Trophoblast cell (in vitro differentiated cells and primary cell): ENCODE data around the gene TMEM33.

Experiments
- DNase-seq, 2 donors: peaks; one replicate each; pipeline ENCODE4 v3.0.0-alpha.2; 2016
- H2AFZ ChIP-seq: 2 replicates; pipeline ENCODE4 v1.6.1; 2013; ENCODE audit warnings: low read length, moderate library complexity, mild to moderate bottlenecking; ENCODE audit not compliant: insufficient read depth, poor library complexity
- H2AK5ac ChIP-seq: 2 replicates; pipeline ENCODE4 v1.6.1; 2013; ENCODE audit warnings: mild to moderate bottlenecking, low read length
- H2BK120ac ChIP-seq: 2 replicates; pipeline ENCODE4 v1.6.1; 2013; ENCODE audit warnings: low read length, mild to moderate bottlenecking, moderate library complexity; ENCODE audit not compliant: insufficient read depth, poor library complexity
- H2BK12ac ChIP-seq: 2 replicates; pipeline ENCODE4 v1.6.1; 2013; ENCODE audit warnings: mild to moderate bottlenecking, low read length, moderate library complexity
- H2BK5ac ChIP-seq: 2 replicates; pipeline ENCODE4 v1.6.1; 2013; ENCODE audit warnings: low read length, low read depth, moderate library complexity, mild to moderate bottlenecking; ENCODE audit not compliant: poor library complexity
- H3K14ac ChIP-seq: 2 replicates; pipeline ENCODE4 v1.6.1; 2013; ENCODE audit warnings: mild to moderate bottlenecking, low read length
- H3K18ac ChIP-seq: 2 replicates; pipeline ENCODE4 v1.6.1; 2013; ENCODE audit warnings: mild to moderate bottlenecking, low read length
- H3K23ac ChIP-seq: 2 replicates; pipeline ENCODE4 v1.6.1; 2013; ENCODE audit warnings: low read length
- H3K27ac ChIP-seq: 2 replicates; pipeline ENCODE4 v1.5.1; 2013; ENCODE audit warnings: low read depth, mild to moderate bottlenecking, inconsistent platforms, low read length, moderate library complexity
- H3K27me3 ChIP-seq: 2 replicates; pipeline ENCODE4 v1.6.1; 2013; ENCODE audit warnings: inconsistent platforms, mild to moderate bottlenecking, low read length, moderate library complexity; ENCODE audit not compliant: insufficient read depth
- H3K36me3 ChIP-seq, 2 experiments: 1 replicate in 1 of 2; 2 replicates in 1 of 2; pipeline ENCODE4 v1.6.1; 2013; ENCODE audit warnings: low read length in 2 of 2, mild to moderate bottlenecking in 2 of 2, moderate library complexity in 1 of 2; ENCODE audit not compliant: insufficient read depth in 2 of 2, control insufficient read depth in 1 of 2
- H3K4ac ChIP-seq: 2 replicates; pipeline ENCODE4 v1.6.1; 2013; ENCODE audit warnings: low read depth, mild to moderate bottlenecking, low read length, moderate library complexity
- H3K4me1 ChIP-seq, 2 experiments: 1 replicate in 1 of 2; 2 replicates in 1 of 2; pipeline ENCODE4 v1.6.1; 2013; ENCODE audit warnings: low read length in 2 of 2, mild to moderate bottlenecking in 2 of 2, moderate library complexity in 1 of 2; ENCODE audit not compliant: insufficient read depth in 2 of 2, control insufficient read depth in 1 of 2
- H3K4me2 ChIP-seq: 2 replicates; pipeline ENCODE4 v1.6.1; 2013; ENCODE audit warnings: inconsistent platforms, mild to moderate bottlenecking, low read length, moderate library complexity
- H3K4me3 ChIP-seq: 2 replicates; pipeline ENCODE4 v1.5.1; 2013; ENCODE audit warnings: mild to moderate bottlenecking, low read depth, low read length, inconsistent platforms
- H3K79me1 ChIP-seq: one replicate; pipeline ENCODE4 v1.6.1; 2013; ENCODE audit warnings: low read length
- H3K79me2 ChIP-seq: 2 replicates; pipeline ENCODE4 v1.6.1; 2013; ENCODE audit warnings: low read length, mild to moderate bottlenecking; ENCODE audit not compliant: control insufficient read depth, insufficient read depth, poor library complexity
- H3K9ac ChIP-seq: 2 replicates; pipeline ENCODE4 v1.6.1; 2013; ENCODE audit warnings: mild to moderate bottlenecking, low read length
- H3K9me3 ChIP-seq: 2 replicates; pipeline ENCODE4 v1.6.1; 2013; ENCODE audit warnings: low read depth, mild to moderate bottlenecking, control low read depth, inconsistent platforms, low read length; ENCODE audit not compliant: insufficient read depth
- H4K12ac ChIP-seq: 2 replicates; pipeline ENCODE4 v1.6.1; 2013; ENCODE audit warnings: low read depth, mild to moderate bottlenecking, low read length, moderate library complexity
- H4K8ac ChIP-seq: 2 replicates; pipeline ENCODE4 v1.6.1; 2013; ENCODE audit warnings: low read depth, mild to moderate bottlenecking, low read length, moderate library complexity
- H4K91ac ChIP-seq: one replicate; pipeline ENCODE4 v1.6.1; 2013; ENCODE audit warnings: low read depth, mild to moderate bottlenecking, low read length, moderate library complexity
- WGBS: extraction: QIAGEN DNeasy Blood & Tissue Kit; methylation state at CpG from one replicate; pipeline ENCODE4 v1.1.7; 2013; ENCODE audit warnings: missing lambda C conversion rate; ENCODE audit not compliant: insufficient read length, insufficient coverage; ENCODE audit errors: extremely low coverage; 5-methylcytosine and 5-hydroxymethylcytosine counted together

Gene TMEM33

GRCh38 chr4:41967392-41967791, 32.2 kb downstream of the TMEM33 start:
- no peak overlapping the region for H3K4ac ChIP-seq
- no peak overlapping the region for H4K8ac ChIP-seq
- no peak overlapping the region for H3K23ac ChIP-seq
- no peak overlapping the region for H2AK5ac ChIP-seq
- no peak overlapping the region for H3K18ac ChIP-seq
- no peak for DNase-seq
- WGBS = no CpG with 5 or more reads among the region's 2 CpGs
- no peaks in the 10 kb centered on the region for H3K27me3 ChIP-seq
- no peak overlapping the region for H4K91ac ChIP-seq
- no peaks in the 10 kb centered on the region for H3K79me1 ChIP-seq
- no peak overlapping the region for H2AFZ ChIP-seq
- no peak overlapping the region for H3K4me3 ChIP-seq
- H2BK5ac ChIP-seq = no peak overlapping the region
- H3K14ac ChIP-seq = no peak overlapping the region
- no peak overlapping the region for H3K9ac ChIP-seq
- H2BK12ac ChIP-seq = no peak overlapping the region
- H3K27ac ChIP-seq = no peak overlapping the region
- H2BK120ac ChIP-seq = no peak overlapping the region
- no peak overlapping the region for H4K12ac ChIP-seq
- H3K79me2 ChIP-seq = no peaks in the 10 kb centered on the region
- peaks cover 5% of the 10 kb centered on the region for H3K9me3 ChIP-seq
- no peaks in the 10 kb centered on the region for H3K36me3 ChIP-seq
- no peaks in the 10 kb centered on the region for H3K4me1 ChIP-seq
- H3K4me2 ChIP-seq = no peak overlapping the region

GRCh38 chr4:41969671-41970070, 34.4 kb downstream of the TMEM33 start:
- H3K36me3 ChIP-seq = no peaks in the 10 kb centered on the region
- no peak overlapping the region for H2AFZ ChIP-seq
- no peaks in the 10 kb centered on the region for H3K4me1 ChIP-seq
- H2BK5ac ChIP-seq = no peak overlapping the region
- H2BK12ac ChIP-seq = no peak overlapping the region
- H3K4me2 ChIP-seq = no peak overlapping the region
- no peak overlapping the region for H4K12ac ChIP-seq
- no peaks in the 10 kb centered on the region for H3K27me3 ChIP-seq
- no peak overlapping the region for H3K4ac ChIP-seq
- H3K9ac ChIP-seq = no peak overlapping the region
- no peak overlapping the region for H3K18ac ChIP-seq
- no peak overlapping the region for H4K8ac ChIP-seq
- no peak overlapping the region for H4K91ac ChIP-seq
- no peak overlapping the region for H3K14ac ChIP-seq
- H3K9me3 ChIP-seq = peaks cover 5% of the 10 kb centered on the region
- H3K79me1 ChIP-seq = no peaks in the 10 kb centered on the region
- DNase-seq = no peak
- H2AK5ac ChIP-seq = no peak overlapping the region
- H3K4me3 ChIP-seq = no peak overlapping the region
- no peak overlapping the region for H3K27ac ChIP-seq
- no peak overlapping the region for H3K23ac ChIP-seq
- no peaks in the 10 kb centered on the region for H3K79me2 ChIP-seq
- H2BK120ac ChIP-seq = no peak overlapping the region

GRCh38 chr4:41975341-41975740, 40.1 kb downstream of the TMEM33 start:
- Histone ChIP-seq H3K4me2 (no peak overlapping the region), H4K12ac (no peak overlapping the region), H3K4me1 (no peaks in the 10 kb centered on the region), H3K9ac (no peak overlapping the region), H3K79me1 (no peaks in the 10 kb centered on the region), H4K8ac (no peak overlapping the region), H3K9me3 (no peaks in the 10 kb centered on the region), H3K23ac (no peak overlapping the region), H4K91ac (no peak overlapping the region), H3K27ac (no peak overlapping the region), H3K4me3 (no peak overlapping the region), H3K27me3 (no peaks in the 10 kb centered on the region), H2BK5ac (no peak overlapping the region), H3K36me3 (no peaks in the 10 kb centered on the region), H2AK5ac (no peak overlapping the region), H3K14ac (no peak overlapping the region), H3K79me2 (no peaks in the 10 kb centered on the region), H2BK120ac (no peak overlapping the region), H3K18ac (no peak overlapping the region), H2AFZ (no peak overlapping the region), H2BK12ac (no peak overlapping the region), H3K4ac (no peak overlapping the region)
- WGBS = no CpG with 5 or more reads among the region's 1 CpG
- DNase-seq = no peak

GRCh38 chr4:41976775-41977516, 41.7 kb downstream of the TMEM33 start:
- H2BK120ac ChIP-seq = no peak overlapping the region
- no peaks in the 10 kb centered on the region for H3K79me2 ChIP-seq
- H4K8ac ChIP-seq = no peak overlapping the region
- H2AFZ ChIP-seq = no peak overlapping the region
- no peak overlapping the region for H3K18ac ChIP-seq
- no peaks in the 10 kb centered on the region for H3K36me3 ChIP-seq
- H3K4me3 ChIP-seq = no peak overlapping the region
- no peaks in the 10 kb centered on the region for H3K27me3 ChIP-seq
- H4K91ac ChIP-seq = no peak overlapping the region
- H3K9me3 ChIP-seq = no peaks in the 10 kb centered on the region
- no peak overlapping the region for H3K9ac ChIP-seq
- DNase-seq = no peak
- no peaks in the 10 kb centered on the region for H3K79me1 ChIP-seq
- H3K4me2 ChIP-seq = no peak overlapping the region
- no peak overlapping the region for H3K14ac ChIP-seq
- no peak overlapping the region for H2BK5ac ChIP-seq
- no peak overlapping the region for H3K23ac ChIP-seq
- no peaks in the 10 kb centered on the region for H3K4me1 ChIP-seq
- no CpG with 5 or more reads among the region's 1 CpG for WGBS
- H3K27ac ChIP-seq = no peak overlapping the region
- H2BK12ac ChIP-seq = no peak overlapping the region
- no peak overlapping the region for H4K12ac ChIP-seq
- no peak overlapping the region for H2AK5ac ChIP-seq
- H3K4ac ChIP-seq = no peak overlapping the region
